ENCODE measurements around the gene ISLR. TPM values are rescaled to one million over a fixed set of nuclear protein-coding genes. Genes with fewer than 3 reads are reported as not detected.

ISLR gene
- total and polyA plus RNA-seq, 2 experiments from 2014 or later: 125 to 127 TPM

- WGBS, 2 experiments (ENCODE audit: low coverage in 1 of 2, low lambda C conversion rate in 2 of 2, missing lambda C conversion rate in 2 of 2): 88 to 92% methylated on average over 8 of the region's 8 CpGs
- H3K9ac ChIP-seq: no peak overlapping the region
- no peaks in the 10 kb centered on the region for H3K9me3 ChIP-seq (ENCODE audit: low read depth)
- peaks cover 12% of the 10 kb centered on the region for H3F3A ChIP-seq (ENCODE audit: insufficient read depth)
- peak; percentile 41 for DNase-seq
- H3K4me3 ChIP-seq: no peak overlapping the region
- H4K20me1 ChIP-seq (ENCODE audit: insufficient read depth): no peaks in the 10 kb centered on the region
- peaks cover 15% of the 10 kb centered on the region for H3K4me1 ChIP-seq (ENCODE audit: insufficient read depth)
- no peaks in the 10 kb centered on the region for H3K36me3 ChIP-seq (ENCODE audit: low read depth)
- H3K27ac ChIP-seq: no peak overlapping the region
- no peaks in the 10 kb centered on the region for H3K79me2 ChIP-seq (ENCODE audit: insufficient read depth)
- H3K4me2 ChIP-seq (ENCODE audit: unreplicated experiment): no peak overlapping the region
- H3K27me3 ChIP-seq (replicated peaks; ENCODE audit: insufficient read depth): no peaks in the 10 kb centered on the region
- TF ChIP-seq EZH2phosphoT487 (IDR thresholded peaks at IDR 0.05; ENCODE audit: insufficient read depth, low read depth): no peak
- TF ChIP-seq EZH2 (IDR thresholded peaks at IDR 0.05; ENCODE audit: insufficient read depth, poor library complexity, severe bottlenecking): no peak
- no peaks in the 10 kb centered on the region for H3K9me2 ChIP-seq (ENCODE audit: insufficient read depth)
- in situ Hi-C loops (cut with MboI): no loop called here
- H2AFZ ChIP-seq: no peak overlapping the region
Observed at GRCh38 chr15:74215958-74216357, 42.4 kb downstream of the ISLR start.

- in situ Hi-C loops (cut with MboI): no loop called here
- Histone ChIP-seq H3K4me2 (ENCODE audit: unreplicated experiment) (no peak overlapping the region), H3K79me2 (ENCODE audit: insufficient read depth) (no peaks in the 10 kb centered on the region), H3K4me3 (no peak overlapping the region), H4K20me1 (ENCODE audit: insufficient read depth) (no peaks in the 10 kb centered on the region), H2AFZ (no peak overlapping the region), H3K4me1 (ENCODE audit: insufficient read depth) (peaks cover 15% of the 10 kb centered on the region), H3F3A (ENCODE audit: insufficient read depth) (peaks cover 12% of the 10 kb centered on the region), H3K27ac (no peak overlapping the region), H3K9me3 (ENCODE audit: low read depth) (no peaks in the 10 kb centered on the region), H3K27me3 (replicated peaks; ENCODE audit: insufficient read depth) (no peaks in the 10 kb centered on the region; the same call in 1 of the 2 replicates), H3K36me3 (ENCODE audit: low read depth) (no peaks in the 10 kb centered on the region), H3K9ac (no peak overlapping the region), H3K9me2 (ENCODE audit: insufficient read depth) (no peaks in the 10 kb centered on the region)
- DNase-seq: no peak
- TF ChIP-seq EZH2 (IDR thresholded peaks at IDR 0.05; ENCODE audit: insufficient read depth, poor library complexity, severe bottlenecking) (no peak), EZH2phosphoT487 (IDR thresholded peaks at IDR 0.05; ENCODE audit: insufficient read depth, low read depth) (no peak)
- WGBS, 2 experiments (ENCODE audit: low coverage in 1 of 2, low lambda C conversion rate in 2 of 2, missing lambda C conversion rate in 2 of 2): 68 to 70% methylated on average over 3 of the region's 3 CpGs
Observed at GRCh38 chr15:74216949-74217348, 43.4 kb downstream of the ISLR start.

GRCh38 chr15:74217907-74218885 lies 44.7 kb downstream of the ISLR start:
- H3K27ac ChIP-seq: no peak overlapping the region
- peaks cover 15% of the 10 kb centered on the region for H3K4me1 ChIP-seq (ENCODE audit: insufficient read depth)
- no peak for DNase-seq
- in situ Hi-C loops (cut with MboI): no loop called here
- H3K9me3 ChIP-seq (ENCODE audit: low read depth): no peaks in the 10 kb centered on the region
- H3K27me3 ChIP-seq (replicated peaks; ENCODE audit: insufficient read depth): no peaks in the 10 kb centered on the region; the same call in 1 of the 2 replicates
- H3K36me3 ChIP-seq (ENCODE audit: low read depth): no peaks in the 10 kb centered on the region
- H3F3A ChIP-seq (ENCODE audit: insufficient read depth): peaks cover 12% of the 10 kb centered on the region
- H3K79me2 ChIP-seq (ENCODE audit: insufficient read depth): no peaks in the 10 kb centered on the region
- H3K9ac ChIP-seq: no peak overlapping the region
- H4K20me1 ChIP-seq (ENCODE audit: insufficient read depth): no peaks in the 10 kb centered on the region
- no peaks in the 10 kb centered on the region for H3K9me2 ChIP-seq (ENCODE audit: insufficient read depth)
- H3K4me2 ChIP-seq (ENCODE audit: unreplicated experiment): no peak overlapping the region
- no peak overlapping the region for H3K4me3 ChIP-seq
- 77 to 81% methylated on average over 16 of the region's 16 CpGs for WGBS, 2 experiments (ENCODE audit: low coverage in 1 of 2, low lambda C conversion rate in 2 of 2, missing lambda C conversion rate in 2 of 2)
- TF ChIP-seq EZH2 (IDR thresholded peaks at IDR 0.05; ENCODE audit: insufficient read depth, poor library complexity, severe bottlenecking) (no peak), EZH2phosphoT487 (IDR thresholded peaks at IDR 0.05; ENCODE audit: insufficient read depth, low read depth) (no peak)
- H2AFZ ChIP-seq: no peak overlapping the region

GRCh38 chr15:74220475-74221248 lies 47.2 kb downstream of the ISLR start:
- no peaks in the 10 kb centered on the region for H4K20me1 ChIP-seq (ENCODE audit: insufficient read depth)
- peaks cover 7% of the 10 kb centered on the region for H3K4me1 ChIP-seq (ENCODE audit: insufficient read depth)
- no peaks in the 10 kb centered on the region for H3F3A ChIP-seq (ENCODE audit: insufficient read depth)
- H2AFZ ChIP-seq: no peak overlapping the region
- no peaks in the 10 kb centered on the region; the same call in 1 of the 2 replicates for H3K27me3 ChIP-seq (replicated peaks; ENCODE audit: insufficient read depth)
- no peak overlapping the region for H3K4me3 ChIP-seq
- no peak for TF ChIP-seq EZH2phosphoT487 (IDR thresholded peaks at IDR 0.05; ENCODE audit: insufficient read depth, low read depth)
- no peak for TF ChIP-seq EZH2 (IDR thresholded peaks at IDR 0.05; ENCODE audit: insufficient read depth, poor library complexity, severe bottlenecking)
- in situ Hi-C loops (cut with MboI): no loop called here
- no peaks in the 10 kb centered on the region for H3K79me2 ChIP-seq (ENCODE audit: insufficient read depth)
- H3K27ac ChIP-seq: no peak overlapping the region
- WGBS, 2 experiments (ENCODE audit: low coverage in 1 of 2, low lambda C conversion rate in 2 of 2, missing lambda C conversion rate in 2 of 2): 41 to 45% methylated on average over 11 of the region's 11 CpGs
- H3K9me2 ChIP-seq (ENCODE audit: insufficient read depth): no peaks in the 10 kb centered on the region
- no peak overlapping the region for H3K9ac ChIP-seq
- no peak for DNase-seq
- no peaks in the 10 kb centered on the region for H3K36me3 ChIP-seq (ENCODE audit: low read depth)
- no peaks in the 10 kb centered on the region for H3K9me3 ChIP-seq (ENCODE audit: low read depth)
- H3K4me2 ChIP-seq (ENCODE audit: unreplicated experiment): no peak overlapping the region
